Breast epithelium (tissue), 3 donors: ENCODE measurements around the gene NOP53.

Experiments
- POLR2A ChIP-seq: fragments of 450-650 bp; IDR thresholded peaks from one replicate; pipeline ENCODE4 v1.6.1; 2016; ENCODE audit warnings: antibody characterized with exemption, mild to moderate bottlenecking, moderate library complexity
- POLR2AphosphoS5 ChIP-seq, 3 donors: sonication (generic); formaldehyde crosslinking; IDR thresholded peaks; one replicate each; pipeline ENCODE4 v1.6.1; 2017; ENCODE audit warnings: antibody characterized with exemption in 3 of 3

DNA sequence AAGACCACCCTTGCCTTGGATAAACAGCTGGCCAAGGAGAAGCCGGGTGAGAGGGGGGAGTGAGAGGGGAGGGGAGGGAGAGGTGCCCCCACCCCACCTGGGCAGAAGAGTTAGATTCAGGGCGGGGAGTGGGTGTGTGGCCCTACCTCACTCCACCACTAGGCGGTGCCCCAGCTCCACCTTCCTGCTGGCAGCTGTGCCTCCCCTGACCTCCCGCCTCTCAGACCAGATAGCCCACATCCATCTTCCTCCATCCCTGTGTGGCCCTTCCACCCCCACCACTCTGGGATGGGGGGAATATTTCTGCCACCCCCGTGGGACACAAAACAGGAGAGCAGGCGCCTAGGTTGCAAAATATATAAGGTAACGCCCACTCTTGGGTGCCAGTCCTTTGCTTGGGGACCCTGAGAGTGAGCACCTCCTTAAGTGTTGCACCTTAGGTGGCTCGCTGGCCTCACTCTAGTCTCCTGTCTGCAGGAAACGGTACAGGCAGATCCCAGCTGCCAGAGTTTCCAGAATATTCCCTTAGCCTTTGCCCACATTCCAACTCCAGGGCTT lies 45.9 kb upstream of the NOP53 start:
- TF ChIP-seq POLR2A (no peak), POLR2AphosphoS5 (IDR thresholded peaks at IDR 0.05) (no peak)
